ENCODE data around the gene LYRM1.

GRCh38 chr16:20871941-20872815 is 28.4 kb upstream of the LYRM1 start:
- TF ChIP-seq CTCF (IDR thresholded peaks at IDR 0.05) = no peak
- no peak for TF ChIP-seq POLR2A (IDR thresholded peaks at IDR 0.05)
- no peak for TF ChIP-seq EP300 (IDR thresholded peaks at IDR 0.05)

Measured in tibial nerve (tissue), 4 donors.